Aorta (tissue), 5 donors: ENCODE results near the gene KMT5C. TPM values are rescaled to one million over a fixed set of nuclear protein-coding genes. Genes with fewer than 3 reads are reported as not detected.

Experiments
- ATAC-seq: fragments of 200-7000 bp; cut with Tn5 transposase; one replicate; pipeline ENCODE4 v1.9.1; 2022; ENCODE audit warnings: moderate library complexity; ENCODE audit not compliant: low FRiP score
- DNase-seq, 2 donors: peaks; one replicate each; pipeline ENCODE4 v3.0.0-alpha.2; 2020
- H3K27ac ChIP-seq, 2 donors: one replicate each; pipeline ENCODE4 v1.5.1; 2013; ENCODE audit warnings: low read length in 2 of 2, mild to moderate bottlenecking in 2 of 2, moderate library complexity in 2 of 2, control low read depth in 1 of 2, inconsistent platforms in 1 of 2, low read depth in 1 of 2
- H3K27me3 ChIP-seq, 2 donors: one replicate each; pipeline ENCODE4 v1.6.1; 2013; ENCODE audit warnings: control low read depth in 1 of 2, low read length in 1 of 2, mild to moderate bottlenecking in 1 of 2, moderate library complexity in 1 of 2; ENCODE audit not compliant: insufficient read depth in 2 of 2, control insufficient read depth in 1 of 2
- H3K36me3 ChIP-seq, 2 donors: one replicate each; pipeline ENCODE4 v1.6.1; 2013; ENCODE audit warnings: control low read depth in 1 of 2, low read length in 1 of 2, mild to moderate bottlenecking in 1 of 2; ENCODE audit not compliant: insufficient read depth in 2 of 2, control insufficient read depth in 1 of 2
- H3K4me1 ChIP-seq, 2 donors: one replicate each; pipeline ENCODE4 v1.6.1; 2013; ENCODE audit warnings: low read length in 2 of 2, control low read depth in 1 of 2, mild to moderate bottlenecking in 1 of 2, moderate library complexity in 1 of 2; ENCODE audit not compliant: insufficient read depth in 2 of 2, control insufficient read depth in 1 of 2
- H3K4me3 ChIP-seq, 2 donors: one replicate each; pipeline ENCODE4 v1.5.1; 2013; ENCODE audit warnings: low read length in 2 of 2, control low read depth in 1 of 2, mild to moderate bottlenecking in 1 of 2
- H3K9me3 ChIP-seq: one replicate; pipeline ENCODE4 v1.6.1; 2013; ENCODE audit warnings: mild to moderate bottlenecking, low read length; ENCODE audit not compliant: control insufficient read depth
- WGBS, 2 donors: extraction: QIAGEN DNeasy Blood & Tissue Kit; methylation state at CpG; one replicate each; pipeline ENCODE4 v1.1.7; 2013; 5-methylcytosine and 5-hydroxymethylcytosine counted together
- intact Hi-C, 2 donors: fragments of 100-400 bp; cut with DNase I; formaldehyde crosslinking; loops; one replicate each; pipeline versions ENCODE4 v1.14.2 to v1.15.0; 2022
- polyA plus RNA-seq, 2 donors: library from polyadenylated mRNA; stranded (reverse); fragments of 200-250 nt; gene quantifications; one replicate each; pipeline ENCODE4 v1.2.3, GENCODE V29; 2013
- total RNA-seq, 2 donors: library from RNA; stranded (reverse); fragmentation: NEBNext Ultra II Directional; extraction: Animal tissue kit (Norgen Biotek cat#: 25700); gene quantifications; one replicate each; pipeline ENCODE4 v1.2.1, GENCODE V29; 2021
- donor health status: healthy with polysubstance abuse.
- donor health status: Bipolar disorder and iron deficiency.
- donor health status: DM: no; HTN: no; CAD: no.
- donor health status: DM: no; HTN: no; CAD: no.
- donor health status: DM: yes; HTN: yes; CAD: no.

KMT5C gene
- total and polyA plus RNA-seq, 4 donors: 3.4 to 13.2 (median 8.7) TPM

DNA sequence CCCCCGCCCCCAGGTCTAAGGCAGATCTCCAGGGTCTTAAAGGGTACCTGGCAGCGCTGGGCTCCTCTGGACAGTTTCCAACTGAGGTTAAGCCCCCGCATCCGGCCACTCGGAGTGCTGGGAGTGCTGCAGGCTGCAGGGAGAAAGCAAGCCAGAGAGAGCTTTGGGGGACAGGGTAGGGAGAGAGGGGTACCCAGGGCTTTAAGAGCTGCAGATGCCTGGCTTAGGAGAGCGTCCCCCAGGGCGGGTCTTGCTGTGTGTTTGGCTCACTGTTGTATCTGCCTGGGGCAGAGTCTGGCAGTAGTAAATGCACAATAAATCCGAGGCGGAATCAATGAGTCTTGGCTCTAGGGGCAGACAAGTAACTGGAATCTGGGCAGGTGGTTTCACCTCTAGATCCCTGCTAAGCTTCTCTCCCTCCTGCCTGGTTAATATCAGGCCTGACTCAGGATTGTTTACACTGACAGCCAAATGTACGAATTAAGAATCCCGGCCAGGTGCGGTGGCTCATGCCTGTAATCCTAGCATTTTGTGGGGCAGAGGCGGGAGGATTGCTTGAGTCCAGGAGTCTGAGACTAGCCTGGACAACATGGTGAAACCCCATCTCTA is 15.6 kb downstream of the KMT5C start:
- Histone ChIP-seq H3K9me3 (no peaks in the 10 kb centered on the region), H3K36me3 (no peaks in the 10 kb centered on the region), H3K4me1 (no peaks in the 10 kb centered on the region), H3K27ac (no peak overlapping the region), H3K27me3 (no peaks in the 10 kb centered on the region), H3K4me3 (no peak overlapping the region)
- no peak for ATAC-seq
- intact Hi-C loops: no loop called here
- no peak for DNase-seq
- 26 to 32% methylated on average over 12 to 13 of the region's 13 CpGs for WGBS, 2 donors

DNA sequence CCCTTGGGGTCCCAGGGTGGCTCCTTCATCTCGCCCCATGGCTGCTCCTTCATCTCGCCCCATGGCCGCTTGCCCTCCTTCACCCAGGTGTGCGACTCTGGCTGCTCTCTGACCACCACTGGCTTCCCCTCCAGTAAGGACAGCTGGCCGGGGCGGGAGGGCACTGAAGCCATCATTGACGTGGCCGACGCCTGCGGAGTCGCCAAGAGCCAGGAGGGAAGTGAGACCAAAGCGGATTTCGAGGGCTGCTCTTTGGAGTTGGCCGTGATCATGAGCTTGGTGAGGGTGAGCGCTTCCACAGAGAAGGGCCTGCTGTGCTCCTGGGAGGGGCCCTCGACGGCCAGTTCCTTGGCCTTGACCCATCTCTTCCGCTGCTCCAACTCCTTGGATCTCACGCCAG is 18.8 kb downstream of the KMT5C start:
- H3K27me3 ChIP-seq: no peaks in the 10 kb centered on the region
- ATAC-seq (no peak), DNase-seq (no peak)
- intact Hi-C loops: no loop called here
- H3K9me3 ChIP-seq: no peaks in the 10 kb centered on the region
- H3K4me3 ChIP-seq: no peak overlapping the region
- 88 to 91% methylated on average over 19 of the region's 19 CpGs for WGBS, 2 donors
- H3K27ac ChIP-seq: no peak overlapping the region
- H3K4me1 ChIP-seq: no peaks in the 10 kb centered on the region
- no peaks in the 10 kb centered on the region for H3K36me3 ChIP-seq

DNA sequence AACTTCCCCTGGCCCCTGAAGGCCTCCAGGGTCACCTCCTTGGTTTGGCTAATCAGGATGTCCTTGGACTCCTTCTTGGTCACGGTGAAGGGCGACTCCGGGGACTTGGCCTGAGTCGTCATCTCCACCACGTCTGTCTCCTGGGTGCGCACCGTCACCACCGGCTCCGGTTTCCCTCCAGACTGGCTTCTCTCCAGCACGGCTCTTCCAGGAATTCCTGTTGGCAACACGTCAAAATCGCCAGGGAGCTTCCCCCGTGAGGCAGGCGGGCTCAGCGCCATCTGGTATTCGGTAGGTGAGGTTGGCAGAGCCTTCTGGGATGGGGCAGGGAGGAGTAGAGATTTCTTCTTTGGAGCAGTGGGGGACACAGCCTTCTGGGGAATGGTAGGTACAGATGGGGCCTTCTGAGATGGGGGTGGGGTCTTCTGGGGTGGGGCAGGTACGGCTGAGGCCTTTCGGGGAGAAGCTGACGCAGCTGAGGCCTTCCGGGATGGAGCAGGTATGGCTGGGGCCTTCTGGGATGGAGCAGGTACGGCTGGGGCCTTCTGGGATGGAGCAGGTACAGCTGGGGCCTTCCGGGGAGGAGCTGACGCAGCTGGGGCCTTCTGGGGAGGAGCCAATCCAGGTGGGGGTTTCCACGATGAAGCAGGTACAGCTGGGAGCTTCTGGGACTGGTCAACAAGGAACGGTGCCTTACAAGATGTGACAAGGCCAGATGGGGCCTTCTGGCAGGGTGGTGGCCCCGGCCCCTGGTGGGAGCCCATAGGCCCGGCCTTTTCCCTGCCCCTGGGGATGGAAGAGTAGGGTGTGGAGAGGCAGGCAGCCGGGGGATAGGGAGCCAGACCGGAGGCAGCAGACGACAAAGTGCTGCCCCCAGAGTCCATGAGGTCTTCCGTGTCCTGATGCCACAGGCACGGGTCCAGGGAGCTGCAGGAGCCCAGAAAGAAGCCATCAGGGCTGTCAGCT is 19.6 kb downstream of the KMT5C start:
- Histone ChIP-seq H3K36me3 (no peaks in the 10 kb centered on the region), H3K27ac (no peak overlapping the region), H3K27me3 (no peaks in the 10 kb centered on the region), H3K9me3 (no peaks in the 10 kb centered on the region), H3K4me1 (no peaks in the 10 kb centered on the region), H3K4me3 (no peak overlapping the region)
- 81 to 82% methylated on average over 31 to 32 of the region's 32 CpGs for WGBS, 2 donors
- DNase-seq (no peak), ATAC-seq (no peak)
- intact Hi-C loops: no loop called here

DNA sequence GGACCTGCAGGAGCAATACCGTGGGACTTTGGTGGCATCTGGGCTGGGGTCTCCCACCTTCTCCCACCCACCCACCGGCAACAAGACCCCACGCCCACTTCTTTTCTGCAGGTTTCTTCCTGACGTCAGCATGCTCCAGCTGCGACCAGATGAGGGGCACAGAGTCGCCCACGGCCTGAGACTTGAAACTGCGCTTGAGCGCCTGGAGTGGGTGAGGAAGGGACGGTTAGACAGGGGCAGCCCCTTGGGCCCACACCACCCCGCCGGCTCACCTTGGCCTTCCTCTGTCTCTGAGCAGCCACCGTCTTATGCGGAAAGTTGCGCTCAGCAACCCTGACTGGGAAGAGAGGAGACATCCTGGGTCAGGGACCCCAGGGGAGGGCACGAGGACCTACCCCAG is 21.2 kb downstream of the KMT5C start:
- DNase-seq (no peak), ATAC-seq (no peak)
- Histone ChIP-seq H3K4me3 (no peak overlapping the region), H3K9me3 (no peaks in the 10 kb centered on the region), H3K4me1 (no peaks in the 10 kb centered on the region), H3K27ac (no peak overlapping the region), H3K27me3 (no peaks in the 10 kb centered on the region), H3K36me3 (no peaks in the 10 kb centered on the region)
- WGBS, 2 donors: 94 to 97% methylated on average over 16 of the region's 16 CpGs
- intact Hi-C loops: no loop called here

DNA sequence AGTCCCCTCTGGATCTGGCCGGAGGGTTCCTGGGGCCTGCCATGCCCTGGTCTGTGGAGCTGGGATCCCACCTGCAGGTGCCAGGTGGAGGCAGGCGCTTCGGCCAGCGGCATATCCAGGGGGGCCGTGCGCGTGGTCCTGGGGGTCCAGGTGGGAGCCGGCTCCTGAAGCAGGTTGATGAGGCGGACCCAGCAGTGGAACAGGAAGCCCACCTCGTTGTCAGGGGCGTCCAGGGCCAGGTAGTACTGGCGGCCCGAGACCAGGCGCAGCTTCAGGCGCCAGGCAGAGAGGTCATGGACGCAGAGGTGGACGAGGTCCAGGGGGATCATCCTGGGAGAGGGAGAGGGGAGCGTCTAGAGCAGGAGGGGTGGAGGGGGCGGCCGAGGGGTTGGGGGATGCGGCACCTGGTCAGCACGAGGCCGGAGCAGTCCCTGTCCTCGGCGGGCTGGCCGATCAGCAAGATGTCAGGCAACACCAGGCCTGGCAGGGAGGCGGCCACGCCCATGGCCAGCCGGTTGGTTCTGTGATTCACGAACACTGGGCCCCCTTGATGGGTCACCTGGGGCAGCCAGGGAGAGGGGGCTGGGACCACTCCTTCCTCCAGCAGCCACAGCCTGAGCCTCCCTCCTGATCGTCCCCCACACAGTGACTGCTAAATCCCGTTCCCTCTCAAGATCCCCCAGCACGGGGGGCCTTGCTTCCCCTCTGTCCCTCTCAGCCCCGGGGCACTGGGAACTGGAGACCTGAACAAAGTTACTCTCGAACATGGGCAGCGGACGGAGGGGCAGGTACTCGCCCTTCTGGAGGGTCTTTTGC is 22.7 kb downstream of the KMT5C start:
- 74 to 75% methylated on average over 36 to 38 of the region's 38 CpGs for WGBS, 2 donors
- Histone ChIP-seq H3K27me3 (no peaks in the 10 kb centered on the region), H3K4me3 (no peak overlapping the region), H3K36me3 (no peaks in the 10 kb centered on the region), H3K4me1 (no peaks in the 10 kb centered on the region), H3K9me3 (no peaks in the 10 kb centered on the region), H3K27ac (no peak overlapping the region)
- ATAC-seq (no peak), DNase-seq (peak; percentile 37 to 72)
- intact Hi-C loops: no loop called here

DNA sequence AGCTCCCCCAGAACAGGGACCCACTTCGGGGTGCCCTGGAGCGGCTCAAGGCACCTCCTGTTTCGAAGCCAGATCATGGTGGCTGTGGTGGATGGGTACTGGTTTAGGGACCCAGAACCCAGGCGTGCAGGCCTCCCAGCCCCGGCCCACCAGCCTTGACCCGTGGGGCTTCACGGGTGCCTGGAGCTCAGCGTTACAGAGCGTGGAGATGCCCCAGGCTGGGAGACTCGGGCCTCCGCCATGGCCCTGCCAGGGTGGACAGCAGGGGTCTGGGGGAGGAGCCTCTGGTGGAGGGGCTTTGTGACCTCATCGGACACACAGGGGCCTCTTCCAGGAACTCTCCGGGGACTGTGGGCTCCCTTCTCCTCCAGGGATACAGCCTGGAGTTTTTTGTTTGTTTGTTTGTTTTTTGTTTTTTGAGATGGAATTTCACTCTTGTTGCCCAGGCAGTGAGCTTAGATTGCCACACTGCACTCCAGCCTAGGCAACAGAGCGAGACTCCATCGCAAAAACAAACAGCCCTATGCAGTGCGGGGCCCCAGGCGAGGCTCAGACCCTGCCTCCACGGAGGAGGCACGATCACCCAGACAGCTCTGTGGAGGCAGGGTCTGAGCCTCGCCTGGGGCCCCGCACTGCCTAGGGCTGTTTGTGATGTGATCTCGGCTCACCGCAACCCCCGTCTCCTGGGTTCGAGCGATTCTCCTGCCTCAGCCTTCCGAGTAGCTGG is 23.5 kb downstream of the KMT5C start, which contains the start of gene GARIN5B:
Gene GARIN5B, minus strand, starts transcription at position 271 of the 727 bp plus-strand sequence. Its CDS starts 194 bp downstream, at position 77.
- H3K4me3 ChIP-seq: no peak within 1 kb of the TSS
- ATAC-seq (no peak), DNase-seq (peak in 1 of 2 donors; percentile 32)
- no peaks in the 10 kb centered on the region for H3K9me3 ChIP-seq
- H3K36me3 ChIP-seq: no peaks in the 10 kb centered on the region
- 80 to 82% methylated on average over 27 of the region's 27 CpGs for WGBS, 2 donors
- no peak within 1 kb of the TSS for H3K27ac ChIP-seq
- intact Hi-C loops: no loop called here
- H3K4me1 ChIP-seq: no peaks in the 10 kb centered on the region
- H3K27me3 ChIP-seq: no peaks in the 10 kb centered on the region

DNA sequence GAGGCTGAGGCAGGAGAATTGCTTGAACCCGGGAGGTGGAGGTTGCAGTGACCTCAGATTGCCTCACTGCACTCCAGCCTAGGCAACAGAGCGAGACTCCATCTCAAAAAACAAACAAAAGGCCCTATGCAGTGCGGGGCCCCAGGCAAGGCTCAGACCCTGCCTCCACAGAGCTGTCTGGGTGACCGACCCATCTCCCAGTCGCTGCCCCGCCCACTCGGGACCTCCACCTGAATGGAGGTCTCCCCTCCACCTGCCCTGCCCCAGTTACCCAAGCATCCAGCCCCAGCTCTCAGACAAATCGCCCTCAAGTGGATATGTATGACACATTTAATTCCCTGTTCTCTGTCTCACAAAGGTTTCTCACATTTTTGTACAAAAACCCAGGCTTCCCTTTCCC is 25.6 kb downstream of the KMT5C start:
- Histone ChIP-seq H3K27me3 (no peaks in the 10 kb centered on the region), H3K27ac (no peak overlapping the region), H3K4me1 (no peaks in the 10 kb centered on the region), H3K36me3 (no peaks in the 10 kb centered on the region), H3K9me3 (no peaks in the 10 kb centered on the region), H3K4me3 (no peak overlapping the region)
- WGBS, 2 donors: 90 to 91% methylated on average over 8 of the region's 8 CpGs
- DNase-seq (peak in 1 of 2 donors; percentile 34), ATAC-seq (no peak)
- intact Hi-C loops: no loop called here

DNA sequence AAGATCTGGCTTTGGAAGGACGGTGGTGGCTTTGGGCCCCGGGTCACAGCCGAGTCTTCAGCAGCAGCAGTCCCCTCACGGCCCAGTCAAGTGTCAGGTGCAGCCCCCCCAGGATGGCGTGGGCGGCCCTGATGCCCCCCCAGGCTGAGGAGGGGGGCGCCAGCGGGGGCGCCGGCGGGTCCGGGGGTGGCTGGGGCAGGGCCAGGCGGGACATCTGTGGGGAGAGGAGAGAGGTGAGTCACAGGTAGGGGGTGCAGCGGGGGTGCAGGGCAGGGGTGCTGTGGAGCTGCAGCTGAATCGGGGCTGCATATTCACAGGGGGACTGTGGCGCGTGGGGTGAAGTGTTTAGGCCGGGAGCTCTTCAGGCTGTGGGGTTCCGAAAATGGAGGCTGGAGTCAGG is 26.3 kb downstream of the KMT5C start:
- DNase-seq: peak in 1 of 2 donors; percentile 30
- no peak for ATAC-seq
- no peaks in the 10 kb centered on the region for H3K36me3 ChIP-seq
- no peaks in the 10 kb centered on the region for H3K4me1 ChIP-seq
- H3K9me3 ChIP-seq: no peaks in the 10 kb centered on the region
- H3K4me3 ChIP-seq: no peak overlapping the region
- intact Hi-C loops: no loop called here
- no peaks in the 10 kb centered on the region for H3K27me3 ChIP-seq
- H3K27ac ChIP-seq: no peak overlapping the region
- 77 to 78% methylated on average over 18 to 19 of the region's 19 CpGs for WGBS, 2 donors
